ENCODE data around the gene CYBC1. TPM values are rescaled to one million over a fixed set of nuclear protein-coding genes. Genes with fewer than 3 reads are reported as not detected.

Gene CYBC1
- total RNA-seq, 1 experiment from 2014 or later = 95.4 TPM

GRCh38 chr17:82399041-82399441 lies 51.5 kb downstream of the CYBC1 start:
- Histone ChIP-seq H3K27me3 (ENCODE audit: insufficient read depth, low read length) (no peaks in the 10 kb centered on the region), H3K4me2 (ENCODE audit: low read length) (no peak overlapping the region), H3K4me1 (ENCODE audit: control insufficient read depth in 1 of 2, insufficient read depth in 2 of 2, low read length in 2 of 2) (peaks cover 0 to 9% of the 10 kb centered on the region in 2 experiments; a peak in 2 of 4 replicates), H3K9me2 (ENCODE audit: insufficient read depth) (no peaks in the 10 kb centered on the region), H3K79me2 (ENCODE audit: insufficient read depth, low read length) (no peaks in the 10 kb centered on the region), H3K36me3 (ENCODE audit: control insufficient read depth in 1 of 2, insufficient read depth in 2 of 2, low read length in 2 of 2) (peaks cover 5 to 8% of the 10 kb centered on the region in 2 experiments; a peak in 2 of 4 replicates), H3K27ac (ENCODE audit: low read depth, low read length) (no peak overlapping the region), H2AFZ (ENCODE audit: low read depth, low read length, poor library complexity, severe bottlenecking) (no peak overlapping the region), H3K4me3 (replicated peaks in 1 of 2; ENCODE audit: low read depth in 1 of 2, low read length in 2 of 2) (no peak overlapping the region), H3K9me3 (ENCODE audit: control insufficient read depth in 1 of 2, insufficient read depth in 1 of 2, low read depth in 1 of 2, low read length in 2 of 2) (no peaks in the 10 kb centered on the region), H4K20me1 (ENCODE audit: insufficient read depth) (no peaks in the 10 kb centered on the region), H3K9ac (ENCODE audit: low read length) (no peak overlapping the region)
- no TSS peak for BruUV-seq (replicated peaks)
- DNase-seq (ENCODE audit: low read depth, low spot score) (no peak), ATAC-seq (no peak)
- ChIA-PET RAD21 (ENCODE audit: low non-redundant PET in 1 of 2, low total read pairs in 2 of 2, uncharacterized antibody in 2 of 2, unreplicated experiment in 2 of 2) (no interaction called here), POLR2A (no interaction called here), CTCF (no interaction called here)
- intact Hi-C loops (cut with micrococcal nuclease) = no loop called here
- TF ChIP-seq CBX3 (IDR thresholded peaks at IDR 0.05; ENCODE audit: low read depth) (no peak), RAD21 (IDR thresholded peaks at IDR 0.05; ENCODE audit: low read depth) (no peak), YY1 (IDR thresholded peaks at IDR 0.05; ENCODE audit: extremely low read depth, insufficient replicate concordance, low read depth, low read length) (no peak), SP1 (IDR thresholded peaks at IDR 0.05; ENCODE audit: low read depth) (no peak), EZH2 (IDR thresholded peaks at IDR 0.05) (no peak)

GRCh38 chr17:82397449-82398335 lies 52.9 kb downstream of the CYBC1 start:
- POLR2A ChIA-PET = no interaction called here
- Histone ChIP-seq H3K27ac (ENCODE audit: low read depth, low read length) (no peak overlapping the region), H3K79me2 (ENCODE audit: insufficient read depth, low read length) (no peaks in the 10 kb centered on the region), H3K9me3 (ENCODE audit: control insufficient read depth in 1 of 2, insufficient read depth in 1 of 2, low read depth in 1 of 2, low read length in 2 of 2) (no peaks in the 10 kb centered on the region), H3K9ac (ENCODE audit: low read length) (no peak overlapping the region), H3K4me1 (ENCODE audit: control insufficient read depth in 1 of 2, insufficient read depth in 2 of 2, low read length in 2 of 2) (peaks cover 0 to 9% of the 10 kb centered on the region in 2 experiments; a peak in 2 of 4 replicates), H3K4me3 (replicated peaks in 1 of 2; ENCODE audit: low read depth in 1 of 2, low read length in 2 of 2) (no peak overlapping the region), H3K9me2 (ENCODE audit: insufficient read depth) (no peaks in the 10 kb centered on the region), H3K4me2 (ENCODE audit: low read length) (no peak overlapping the region), H4K20me1 (ENCODE audit: insufficient read depth) (no peaks in the 10 kb centered on the region), H3K36me3 (ENCODE audit: control insufficient read depth in 1 of 2, insufficient read depth in 2 of 2, low read length in 2 of 2) (no peaks in the 10 kb centered on the region; a peak in 1 of 4 replicates), H3K27me3 (ENCODE audit: insufficient read depth, low read length) (no peaks in the 10 kb centered on the region), H2AFZ (ENCODE audit: low read depth, low read length, poor library complexity, severe bottlenecking) (no peak overlapping the region)
- intact Hi-C loops (cut with micrococcal nuclease) = no loop called here
- BruUV-seq (replicated peaks) = no TSS peak
- DNase-seq (ENCODE audit: low read depth, low spot score) (no peak), ATAC-seq (no peak)
- RAD21 ChIA-PET (ENCODE audit: low non-redundant PET in 1 of 2, low total read pairs in 2 of 2, uncharacterized antibody in 2 of 2, unreplicated experiment in 2 of 2) = no interaction called here
- CTCF ChIA-PET = no interaction called here
- TF ChIP-seq SRF (IDR thresholded peaks at IDR 0.05; ENCODE audit: low read depth) = no peak
- no peak for TF ChIP-seq REST (IDR thresholded peaks at IDR 0.05; ENCODE audit: low read depth)
- TF ChIP-seq TCF7L2 (IDR thresholded peaks at IDR 0.05; ENCODE audit: borderline replicate concordance, extremely low read depth, insufficient read depth, insufficient read length) = no peak
- no peak for TF ChIP-seq ELF1 (IDR thresholded peaks at IDR 0.05; ENCODE audit: borderline replicate concordance, low read depth)
- TF ChIP-seq ATF3 (IDR thresholded peaks at IDR 0.05) = no peak
- TF ChIP-seq SP1 (IDR thresholded peaks at IDR 0.05; ENCODE audit: low read depth) = no peak
- no peak for TF ChIP-seq CBX3 (IDR thresholded peaks at IDR 0.05; ENCODE audit: low read depth)
- TF ChIP-seq FOSL1 (IDR thresholded peaks at IDR 0.05; ENCODE audit: low read depth) = no peak
- TF ChIP-seq EZH2phosphoT487 (IDR thresholded peaks at IDR 0.05; ENCODE audit: borderline replicate concordance) = no peak

All from HCT116 (cell line).